NCI-H2171 treated with DMSO at 0.1 percent for 48 hours (cell line): ENCODE results near the gene MMP24OS.

Experiments used
- DNase-seq: peaks from one replicate; lab custom pipeline; 2025; lab: John Stamatoyannopoulos, UW

MMP24OS gene

GRCh38 chr20:35251613-35251940, 26.3 kb downstream of the MMP24OS start:
- no peak for DNase-seq

- DNase-seq, result peak; percentile 11
These were observed 29.1 kb downstream of the MMP24OS start for GRCh38 chr20:35248641-35249475.

- no peak for DNase-seq
These were observed 31.2 kb downstream of the MMP24OS start for GRCh38 chr20:35246723-35247122.

GRCh38 chr20:35243986-35244385, 33.9 kb downstream of the MMP24OS start:
- no peak for DNase-seq

GRCh38 chr20:35243317-35243716, 34.6 kb downstream of the MMP24OS start:
- DNase-seq, result no peak

GRCh38 chr20:35240811-35241293, 37.1 kb downstream of the MMP24OS start:
- DNase-seq, result no peak

GRCh38 chr20:35240083-35240810, 37.7 kb downstream of the MMP24OS start:
- DNase-seq, result no peak

- DNase-seq, result no peak
These were observed 39.2 kb downstream of the MMP24OS start for GRCh38 chr20:35238735-35239134.

GRCh38 chr20:35238170-35238569, 39.8 kb downstream of the MMP24OS start:
- DNase-seq, result no peak

- DNase-seq, result no peak
These were observed 40.4 kb downstream of the MMP24OS start for GRCh38 chr20:35237486-35237885.

- DNase-seq, result no peak
These were observed 42.0 kb downstream of the MMP24OS start for GRCh38 chr20:35235881-35236280.

- peak; percentile 92 for DNase-seq
These were observed 45.3 kb downstream of the MMP24OS start for GRCh38 chr20:35232575-35232974.

GRCh38 chr20:35226884-35227681, 50.8 kb downstream of the MMP24OS start:
- peak; percentile 59 for DNase-seq
